MM.1S (cell line): ENCODE results near the gene FRMPD2.

Experiments
- DNase-seq: peaks from one replicate; pipeline ENCODE4 v3.0.0-alpha.2; 2015
- H2AFZ ChIP-seq: fragments of 300-600 bp; sonication (generic); 2 replicates; pipeline ENCODE4 v1.6.0; 2016; ENCODE audit warnings: antibody characterized with exemption, low read length
- H3F3A ChIP-seq: fragments of 300-600 bp; sonication (generic); 2 replicates; pipeline ENCODE4 v1.6.1; 2016; ENCODE audit warnings: mild to moderate bottlenecking, antibody characterized with exemption, low read length, moderate library complexity, mixed read lengths; ENCODE audit not compliant: insufficient read depth
- H3K27ac ChIP-seq: fragments of 300-600 bp; sonication (generic); 2 replicates; pipeline ENCODE4 v1.5.1; 2016; ENCODE audit warnings: mild to moderate bottlenecking, low read length
- H3K27me3 ChIP-seq: fragments of 300-600 bp; sonication (generic); replicated peaks from 2 replicates; pipeline ENCODE4 v1.6.0; 2016; ENCODE audit warnings: low read length; ENCODE audit not compliant: insufficient read depth
- H3K36me3 ChIP-seq: fragments of 300-600 bp; sonication (generic); replicated peaks from 2 replicates; pipeline ENCODE4 v1.6.1; 2016; ENCODE audit warnings: mild to moderate bottlenecking, low read length, mixed read lengths; ENCODE audit not compliant: insufficient read depth
- H3K4me1 ChIP-seq: fragments of 300-600 bp; sonication (generic); 2 replicates; pipeline ENCODE4 v1.6.1; 2016; ENCODE audit warnings: low read length, mixed read lengths
- H3K4me2 ChIP-seq: fragments of 300-600 bp; sonication (generic); 2 replicates; pipeline ENCODE4 v1.6.0; 2016; ENCODE audit warnings: low read depth, low read length
- H3K4me3 ChIP-seq: fragments of 300-600 bp; sonication (generic); 2 replicates; pipeline ENCODE4 v1.5.1; 2016; ENCODE audit warnings: low read length, mixed read lengths
- H3K79me2 ChIP-seq: fragments of 300-600 bp; sonication (generic); 2 replicates; pipeline ENCODE4 v1.6.1; 2016; ENCODE audit warnings: mixed run types, low read length, mixed read lengths
- H3K9ac ChIP-seq: fragments of 300-600 bp; sonication (generic); 2 replicates; pipeline ENCODE4 v1.6.1; 2016; ENCODE audit warnings: low read length, mixed read lengths
- H3K9me2 ChIP-seq: fragments of 300-600 bp; sonication (generic); replicated peaks from 2 replicates; pipeline ENCODE4 v1.6.1; 2016; ENCODE audit warnings: mild to moderate bottlenecking, low read length, mixed read lengths; ENCODE audit not compliant: insufficient read depth
- H3K9me3 ChIP-seq: fragments of 300-600 bp; sonication (generic); replicated peaks from 2 replicates; pipeline ENCODE4 v1.6.1; 2016; ENCODE audit warnings: mild to moderate bottlenecking, low read length, mixed read lengths; ENCODE audit not compliant: insufficient read depth
- H4K20me1 ChIP-seq: fragments of 300-600 bp; sonication (generic); 2 replicates; pipeline ENCODE4 v1.6.1; 2016; ENCODE audit warnings: mild to moderate bottlenecking, low read length, moderate library complexity, mixed read lengths; ENCODE audit not compliant: insufficient read depth
- EZH2 ChIP-seq: fragments of 300-600 bp; sonication (generic); optimal IDR thresholded peaks from 2 replicates; pipeline ENCODE3; 2017; ENCODE audit warnings: low read depth, mild to moderate bottlenecking, antibody characterized with exemption, low read length, mixed read lengths
- EZH2phosphoT487 ChIP-seq: fragments of 300-600 bp; sonication (generic); IDR thresholded peaks from 2 replicates; pipeline ENCODE4 v1.6.1; 2018; ENCODE audit warnings: antibody characterized with exemption, low read length
- TF ChIP-seq, protein P1 (sequence below): fragments of 300-600 bp; sonication (generic); IDR thresholded peaks from 2 replicates; pipeline ENCODE4 v1.5.1; 2016; ENCODE audit warnings: antibody characterized with exemption, low read length, mixed read lengths

The FRMPD2 gene

DNA sequence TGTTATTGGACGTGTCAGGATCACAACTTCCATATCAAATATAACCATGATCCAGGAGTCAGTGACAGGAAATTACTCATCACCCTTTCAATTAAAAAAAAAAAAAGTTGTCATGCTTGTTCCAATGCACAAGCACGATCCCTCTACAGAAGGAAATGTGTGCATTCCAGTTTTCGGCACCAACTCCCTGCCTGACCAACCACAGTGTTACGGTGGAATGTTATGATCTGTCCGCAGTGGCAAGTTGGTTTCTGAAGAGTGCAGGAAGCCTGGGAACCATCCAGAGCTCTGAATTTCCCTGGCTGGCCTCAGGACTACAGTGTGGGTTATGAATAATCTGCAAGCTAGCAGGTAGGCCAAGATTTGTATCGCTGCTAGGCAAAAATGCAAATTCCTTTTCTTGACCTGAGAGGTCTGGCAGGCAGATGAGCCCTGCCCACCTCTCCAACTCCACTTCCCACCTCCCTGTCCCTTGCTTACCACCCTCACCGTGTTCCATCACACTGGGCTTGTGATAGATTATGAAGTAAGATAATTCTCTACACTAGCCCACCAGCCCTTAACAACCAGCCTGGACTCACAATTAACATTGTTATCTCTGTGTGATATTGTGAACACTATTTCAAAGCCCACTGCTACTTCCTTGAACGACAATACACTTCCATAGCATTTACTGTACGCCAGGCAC lies 20.4 kb downstream of the FRMPD2 start:
- Histone ChIP-seq H3K36me3 (no peaks in the 10 kb centered on the region), H3K9me3 (no peaks in the 10 kb centered on the region), H3K4me3 (no peak overlapping the region), H3K4me2 (no peak overlapping the region), H3K27ac (no peak overlapping the region), H4K20me1 (no peaks in the 10 kb centered on the region), H3K4me1 (no peaks in the 10 kb centered on the region), H3F3A (no peaks in the 10 kb centered on the region), H3K79me2 (no peaks in the 10 kb centered on the region), H3K9me2 (no peaks in the 10 kb centered on the region), H2AFZ (no peak overlapping the region), H3K27me3 (no peaks in the 10 kb centered on the region), H3K9ac (no peak overlapping the region)
- TF ChIP-seq EZH2 (no peak), EZH2phosphoT487 (no peak)
- TF ChIP-seq, protein P1, sequence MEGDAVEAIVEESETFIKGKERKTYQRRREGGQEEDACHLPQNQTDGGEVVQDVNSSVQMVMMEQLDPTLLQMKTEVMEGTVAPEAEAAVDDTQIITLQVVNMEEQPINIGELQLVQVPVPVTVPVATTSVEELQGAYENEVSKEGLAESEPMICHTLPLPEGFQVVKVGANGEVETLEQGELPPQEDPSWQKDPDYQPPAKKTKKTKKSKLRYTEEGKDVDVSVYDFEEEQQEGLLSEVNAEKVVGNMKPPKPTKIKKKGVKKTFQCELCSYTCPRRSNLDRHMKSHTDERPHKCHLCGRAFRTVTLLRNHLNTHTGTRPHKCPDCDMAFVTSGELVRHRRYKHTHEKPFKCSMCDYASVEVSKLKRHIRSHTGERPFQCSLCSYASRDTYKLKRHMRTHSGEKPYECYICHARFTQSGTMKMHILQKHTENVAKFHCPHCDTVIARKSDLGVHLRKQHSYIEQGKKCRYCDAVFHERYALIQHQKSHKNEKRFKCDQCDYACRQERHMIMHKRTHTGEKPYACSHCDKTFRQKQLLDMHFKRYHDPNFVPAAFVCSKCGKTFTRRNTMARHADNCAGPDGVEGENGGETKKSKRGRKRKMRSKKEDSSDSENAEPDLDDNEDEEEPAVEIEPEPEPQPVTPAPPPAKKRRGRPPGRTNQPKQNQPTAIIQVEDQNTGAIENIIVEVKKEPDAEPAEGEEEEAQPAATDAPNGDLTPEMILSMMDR: no peak
- DNase-seq: no peak

DNA sequence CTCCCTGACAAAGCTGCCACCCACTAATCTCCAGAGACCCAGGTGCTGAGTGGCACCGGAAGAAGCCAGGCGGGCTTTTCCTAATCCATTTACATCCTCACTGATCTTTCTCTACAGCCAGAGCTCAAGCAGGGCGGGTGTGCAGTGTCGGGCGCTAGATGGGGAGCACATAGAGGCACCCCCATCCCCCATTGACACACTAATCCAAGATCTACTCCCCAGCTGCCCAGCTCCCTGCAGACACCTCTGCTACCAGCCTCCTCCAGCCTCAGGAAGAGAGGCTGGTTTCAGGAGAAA lies 22.2 kb downstream of the FRMPD2 start:
- Histone ChIP-seq H3K9me2 (no peaks in the 10 kb centered on the region), H4K20me1 (no peaks in the 10 kb centered on the region), H3K27ac (no peak overlapping the region), H3F3A (no peaks in the 10 kb centered on the region), H3K9me3 (no peaks in the 10 kb centered on the region), H3K79me2 (no peaks in the 10 kb centered on the region), H3K9ac (no peak overlapping the region), H3K4me2 (no peak overlapping the region), H3K4me1 (no peaks in the 10 kb centered on the region), H2AFZ (no peak overlapping the region), H3K4me3 (no peak overlapping the region), H3K36me3 (no peaks in the 10 kb centered on the region), H3K27me3 (no peaks in the 10 kb centered on the region)
- TF ChIP-seq EZH2 (no peak), EZH2phosphoT487 (no peak)
- TF ChIP-seq, protein P1: no peak
- DNase-seq: no peak

DNA sequence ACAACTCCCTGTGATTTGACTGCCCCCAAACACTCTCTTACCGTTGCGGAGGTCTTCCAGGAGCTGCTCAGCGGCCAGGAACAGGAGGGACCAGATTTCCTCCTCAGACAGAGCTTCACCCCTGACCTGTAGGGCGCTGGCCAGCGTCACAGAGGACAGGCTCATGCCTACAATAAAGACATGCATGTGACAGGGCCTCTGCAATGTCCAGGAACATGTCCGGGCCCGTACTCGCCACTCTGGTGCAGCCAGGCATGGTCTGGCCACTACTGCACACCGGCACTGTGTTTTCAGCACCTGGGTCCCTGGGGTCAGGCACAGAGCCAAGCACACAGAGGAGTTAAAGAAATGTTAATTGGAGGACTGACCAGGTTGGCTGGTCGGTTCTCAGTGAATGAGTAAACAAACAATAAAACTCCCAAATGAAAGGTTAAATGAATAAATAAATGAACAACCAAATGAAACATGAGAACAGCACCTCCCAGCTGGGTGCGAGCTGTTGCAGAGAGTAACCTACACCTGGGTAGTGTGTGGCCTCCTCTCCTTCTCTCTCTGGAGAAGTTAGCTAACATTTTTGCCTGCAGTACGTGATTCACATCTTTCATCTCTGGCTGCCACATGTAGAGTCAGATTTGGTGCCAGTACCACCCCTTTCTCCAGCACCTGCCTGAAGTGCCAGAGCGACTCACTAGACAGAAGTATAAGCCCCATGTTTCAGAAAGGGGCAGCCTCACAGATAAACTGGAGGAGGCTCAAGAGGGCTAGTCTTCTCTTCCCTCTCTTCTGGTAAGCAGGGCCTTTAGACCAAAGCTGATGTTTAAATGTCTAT lies 22.8 kb downstream of the FRMPD2 start:
- Histone ChIP-seq H2AFZ (no peak overlapping the region), H3K9me3 (no peaks in the 10 kb centered on the region)

More for the DNA sequence above, 22.8 kb downstream of the FRMPD2 start:
- H3K4me3 ChIP-seq: no peak overlapping the region
- no peak overlapping the region for H3K27ac ChIP-seq
- no peaks in the 10 kb centered on the region for H4K20me1 ChIP-seq
- no peaks in the 10 kb centered on the region for H3F3A ChIP-seq
- H3K9me2 ChIP-seq: no peaks in the 10 kb centered on the region
- H3K36me3 ChIP-seq: no peaks in the 10 kb centered on the region
- H3K79me2 ChIP-seq: no peaks in the 10 kb centered on the region
- no peaks in the 10 kb centered on the region for H3K4me1 ChIP-seq
- no peak overlapping the region for H3K4me2 ChIP-seq
- no peaks in the 10 kb centered on the region for H3K27me3 ChIP-seq
- TF ChIP-seq EZH2phosphoT487 (no peak), EZH2 (no peak)
- TF ChIP-seq, protein P1: no peak
- H3K9ac ChIP-seq: no peak overlapping the region
- DNase-seq: no peak
